CD14-positive monocyte (primary cell): ENCODE measurements around the gene FXYD6. TPM values are rescaled to one million over a fixed set of nuclear protein-coding genes. Genes with fewer than 3 reads are reported as not detected.

Experiments
- DNase-seq, 3 donors: peaks; one replicate each; pipeline ENCODE4 v3.0.0-alpha.2; 2011 to 2022
- H2AFZ ChIP-seq: 2 replicates; pipeline ENCODE4 v1.6.0; 2012; ENCODE audit warnings: mild to moderate bottlenecking, low read depth, low read length, inconsistent platforms; ENCODE audit not compliant: insufficient read depth, poor library complexity, severe bottlenecking
- H3K27ac ChIP-seq, 2 donors: 1 replicate in 1 of 2; 2 replicates in 1 of 2; pipeline ENCODE4 v1.5.1; 2012 to 2013; ENCODE audit warnings: low read length in 2 of 2, control low read depth in 1 of 2, inconsistent platforms in 1 of 2, low read depth in 1 of 2, mild to moderate bottlenecking in 1 of 2
- H3K27me3 ChIP-seq, 2 donors: one replicate each; pipeline versions ENCODE4 v1.6.0 to v1.6.1; 2011 to 2013; ENCODE audit warnings: low read length in 2 of 2; ENCODE audit not compliant: control insufficient read depth in 2 of 2, insufficient read depth in 2 of 2
- H3K36me3 ChIP-seq, 2 donors: replicated peaks in 1 of 2; 1 replicate in 1 of 2; 2 replicates in 1 of 2; pipeline versions ENCODE4 v1.5.1 to v1.6.1; 2012 to 2013; ENCODE audit warnings: low read length in 2 of 2, control low read depth in 1 of 2, inconsistent platforms in 1 of 2, mild to moderate bottlenecking in 1 of 2; ENCODE audit not compliant: insufficient read depth in 2 of 2, control insufficient read depth in 1 of 2
- H3K4me1 ChIP-seq, 2 donors: 1 replicate in 1 of 2; 2 replicates in 1 of 2; pipeline versions ENCODE4 v1.5.1 to v1.6.1; 2012 to 2013; ENCODE audit warnings: low read length in 2 of 2, control low read depth in 1 of 2, inconsistent platforms in 1 of 2, mild to moderate bottlenecking in 1 of 2, moderate library complexity in 1 of 2; ENCODE audit not compliant: insufficient read depth in 2 of 2, control insufficient read depth in 1 of 2
- H3K4me2 ChIP-seq: replicated peaks from 2 replicates; pipeline ENCODE3; 2012; ENCODE audit warnings: low read length, moderate library complexity, mild to moderate bottlenecking; ENCODE audit not compliant: poor library complexity, severe bottlenecking; ENCODE audit errors: extremely low read depth
- H3K4me3 ChIP-seq, 3 experiments: fragments of 200-600 bp in 1 of 3; sonication (generic) in 1 of 3; replicated peaks in 1 of 3; 1 replicate in 2 of 3; 2 replicates in 1 of 3; pipeline ENCODE4 v1.5.1; 2011 to 2013; ENCODE audit warnings: low read length in 3 of 3, mild to moderate bottlenecking in 3 of 3, control low read depth in 2 of 3, low read depth in 2 of 3, inconsistent platforms in 1 of 3, moderate library complexity in 1 of 3
- H3K79me2 ChIP-seq: 2 replicates; pipeline ENCODE4 v1.6.0; 2012; ENCODE audit warnings: mild to moderate bottlenecking, control low read depth, inconsistent platforms, low read length, moderate library complexity; ENCODE audit not compliant: insufficient read depth
- H3K9ac ChIP-seq: 2 replicates; pipeline ENCODE4 v1.6.0; 2017; ENCODE audit warnings: low read length, mild to moderate bottlenecking; ENCODE audit not compliant: insufficient read depth, poor library complexity, severe bottlenecking
- H3K9me3 ChIP-seq, 2 donors: replicated peaks in 1 of 2; 1 replicate in 1 of 2; 2 replicates in 1 of 2; pipeline versions ENCODE4 v1.5.1 to v1.6.1; 2012 to 2013; ENCODE audit warnings: low read length in 2 of 2, control low read depth in 1 of 2; ENCODE audit not compliant: control insufficient read depth in 1 of 2, insufficient read depth in 1 of 2
- H4K20me1 ChIP-seq: 2 replicates; pipeline ENCODE4 v1.6.0; 2012; ENCODE audit warnings: mild to moderate bottlenecking, low read length, control low read depth, moderate library complexity; ENCODE audit not compliant: insufficient read depth
- H3K27ac Mint-ChIP-seq, 7 donors: one replicate each; pipeline ENCODE4 v1.8.0; 2020; ENCODE audit warnings: mild to moderate bottlenecking in 7 of 7, mixed read lengths in 7 of 7, moderate library complexity in 6 of 7, inconsistent platforms in 2 of 7
- H3K27me3 Mint-ChIP-seq, 3 donors: one replicate each; pipeline ENCODE4 v1.8.0; 2021 to 2022; ENCODE audit warnings: low read depth in 3 of 3, mild to moderate bottlenecking in 3 of 3, mixed read lengths in 3 of 3, moderate library complexity in 3 of 3, inconsistent platforms in 1 of 3
- H3K36me3 Mint-ChIP-seq, 2 donors: one replicate each; pipeline ENCODE4 v1.8.0; 2020; ENCODE audit warnings: mixed read lengths in 2 of 2, inconsistent platforms in 1 of 2, mild to moderate bottlenecking in 1 of 2
- H3K4me1 Mint-ChIP-seq: one replicate; pipeline ENCODE4 v1.8.0; 2020; ENCODE audit warnings: mild to moderate bottlenecking, mixed read lengths
- H3K4me3 Mint-ChIP-seq, 2 donors: one replicate each; pipeline ENCODE4 v1.8.0; 2020; ENCODE audit warnings: mild to moderate bottlenecking in 2 of 2, mixed read lengths in 2 of 2, moderate library complexity in 1 of 2
- H3K9me3 Mint-ChIP-seq, 7 donors: one replicate each; pipeline ENCODE4 v1.8.0; 2020 to 2022; ENCODE audit warnings: mixed read lengths in 7 of 7, mild to moderate bottlenecking in 6 of 7, moderate library complexity in 6 of 7, inconsistent platforms in 2 of 7
- WGBS: methylation state at CpG from one replicate; pipeline ENCODE4 v1.1.5; 2013; ENCODE audit warnings: missing lambda C conversion rate; ENCODE audit not compliant: insufficient coverage; 5-methylcytosine and 5-hydroxymethylcytosine counted together
- intact Hi-C, 2 donors: fragments of 100-400 bp; cut with micrococcal nuclease; formaldehyde crosslinking; loops; one replicate each; pipeline versions ENCODE4 v1.15.0 to v1.15.1; 2023
- polyA plus RNA-seq, 3 donors: library from polyadenylated mRNA; depleted of rRNA in 1 of 3; unstranded in 2 of 3; stranded (reverse) in 1 of 3; fragments of 300-500 nt in 2 of 3; fragments of >200 nt in 1 of 3; fragmentation: Illumina TruSeq in 2 of 3; gene quantifications; 1 replicate in 2 of 3; 2 replicates in 1 of 3; pipeline ENCODE4 v1.2.3, GENCODE V29; 2012 to 2021
- TF ChIP-seq, protein P1 (sequence below): fragments of 200-600 bp; IDR thresholded peaks from one replicate; pipeline ENCODE4 v1.8.0; 2022; ENCODE audit warnings: antibody characterized with exemption, mild to moderate bottlenecking

FXYD6 gene
- polyA plus RNA-seq, 3 donors, result 36.4 to 52.1 (median 44.1) TPM

DNA sequence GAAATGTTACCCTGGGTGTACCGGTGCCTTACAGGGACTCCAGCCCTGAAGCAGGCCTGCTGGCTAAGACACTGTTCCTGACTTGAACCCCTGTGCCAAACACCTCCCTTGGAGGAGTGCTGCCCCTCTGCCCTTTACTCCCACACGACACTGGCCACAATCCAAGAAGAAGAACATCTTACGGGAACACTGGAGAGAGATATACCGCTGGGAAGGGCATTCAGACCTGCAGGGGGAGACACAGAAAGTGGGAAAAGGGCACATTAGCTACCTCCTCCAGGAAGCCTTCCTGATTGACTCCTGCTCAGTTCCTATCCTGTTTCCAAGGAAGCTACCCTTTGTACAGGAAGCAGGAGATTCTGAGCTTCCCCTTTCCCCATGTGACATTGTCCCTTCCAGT lies 34.1 kb upstream of the FXYD6 start:
- H3K4me1 Mint-ChIP-seq, result peaks cover 22% of the 10 kb centered on the region
- H3K36me3 Mint-ChIP-seq, result peaks cover 0 to 1% of the 10 kb centered on the region in 2 donors
- H3K79me2 ChIP-seq, result no peaks in the 10 kb centered on the region
- 100% methylated on average over 3 of the region's 4 CpGs for WGBS
- H3K27ac ChIP-seq, result no peak overlapping the region
- H3K4me3 ChIP-seq, result no peak overlapping the region
- no peak overlapping the region for H3K4me2 ChIP-seq
- intact Hi-C loops, result no loop called here
- no peak overlapping the region for H3K4me3 Mint-ChIP-seq
- no peak overlapping the region for H3K9ac ChIP-seq
- H3K27me3 ChIP-seq, result no peaks in the 10 kb centered on the region
- no peak for DNase-seq
- no peak overlapping the region for H3K27ac Mint-ChIP-seq
- H2AFZ ChIP-seq, result no peak overlapping the region
- no peaks in the 10 kb centered on the region for H3K9me3 Mint-ChIP-seq
- TF ChIP-seq, protein P1, sequence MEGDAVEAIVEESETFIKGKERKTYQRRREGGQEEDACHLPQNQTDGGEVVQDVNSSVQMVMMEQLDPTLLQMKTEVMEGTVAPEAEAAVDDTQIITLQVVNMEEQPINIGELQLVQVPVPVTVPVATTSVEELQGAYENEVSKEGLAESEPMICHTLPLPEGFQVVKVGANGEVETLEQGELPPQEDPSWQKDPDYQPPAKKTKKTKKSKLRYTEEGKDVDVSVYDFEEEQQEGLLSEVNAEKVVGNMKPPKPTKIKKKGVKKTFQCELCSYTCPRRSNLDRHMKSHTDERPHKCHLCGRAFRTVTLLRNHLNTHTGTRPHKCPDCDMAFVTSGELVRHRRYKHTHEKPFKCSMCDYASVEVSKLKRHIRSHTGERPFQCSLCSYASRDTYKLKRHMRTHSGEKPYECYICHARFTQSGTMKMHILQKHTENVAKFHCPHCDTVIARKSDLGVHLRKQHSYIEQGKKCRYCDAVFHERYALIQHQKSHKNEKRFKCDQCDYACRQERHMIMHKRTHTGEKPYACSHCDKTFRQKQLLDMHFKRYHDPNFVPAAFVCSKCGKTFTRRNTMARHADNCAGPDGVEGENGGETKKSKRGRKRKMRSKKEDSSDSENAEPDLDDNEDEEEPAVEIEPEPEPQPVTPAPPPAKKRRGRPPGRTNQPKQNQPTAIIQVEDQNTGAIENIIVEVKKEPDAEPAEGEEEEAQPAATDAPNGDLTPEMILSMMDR, result no peak
- no peaks in the 10 kb centered on the region for H3K9me3 ChIP-seq
- peaks cover 6 to 16% of the 10 kb centered on the region in 2 donors for H3K4me1 ChIP-seq
- peaks cover 2 to 7% (median 6%) of the 10 kb centered on the region in 3 donors for H3K27me3 Mint-ChIP-seq
- H3K36me3 ChIP-seq, result no peaks in the 10 kb centered on the region
- no peaks in the 10 kb centered on the region for H4K20me1 ChIP-seq

DNA sequence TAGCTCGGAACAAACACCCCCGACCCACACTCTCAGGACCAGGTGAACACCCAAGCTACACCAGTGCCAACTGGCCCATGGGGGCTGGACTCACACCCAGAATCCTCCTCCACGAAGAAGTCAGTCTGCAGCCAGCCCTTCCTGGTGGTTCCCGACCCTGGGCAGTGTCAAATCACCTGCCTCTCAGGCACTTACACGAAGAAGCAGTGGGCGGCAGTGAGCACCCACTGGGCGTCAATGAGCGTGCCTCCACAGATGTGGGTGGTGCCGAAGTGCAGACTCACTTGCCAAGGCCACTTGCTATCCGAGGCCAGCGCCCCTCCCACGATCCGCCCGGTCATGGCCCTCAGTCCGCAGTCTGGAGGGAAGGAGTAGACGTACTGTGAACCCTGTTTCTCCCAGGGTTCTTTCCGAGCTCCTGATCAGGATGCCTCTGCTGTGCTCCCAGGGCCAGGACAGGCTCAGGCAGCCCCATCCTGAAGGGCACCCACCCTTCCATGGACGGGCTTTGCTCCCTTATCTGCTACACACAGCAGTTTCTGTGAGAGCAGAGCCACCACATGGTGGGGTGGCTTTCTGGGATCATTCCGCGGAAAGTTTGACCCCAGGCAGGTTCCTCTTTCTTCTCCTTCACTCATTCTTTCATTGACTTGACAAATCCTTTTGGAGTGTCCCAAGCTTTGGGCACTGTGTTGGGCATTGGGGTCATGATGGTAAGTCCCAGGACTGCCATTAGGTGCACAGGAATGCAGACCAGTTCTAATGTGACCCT lies 33.3 kb upstream of the FXYD6 start:
- Histone ChIP-seq H3K27ac (no peak overlapping the region), H2AFZ (no peak overlapping the region), H3K4me3 (no peak overlapping the region), H3K79me2 (no peaks in the 10 kb centered on the region), H3K4me1 (peaks cover 6 to 16% of the 10 kb centered on the region in 2 donors), H3K9ac (no peak overlapping the region), H3K9me3 (no peaks in the 10 kb centered on the region), H3K4me2 (no peak overlapping the region), H3K36me3 (no peaks in the 10 kb centered on the region), H3K27me3 (no peaks in the 10 kb centered on the region), H4K20me1 (no peaks in the 10 kb centered on the region)
- no peak overlapping the region for H3K4me3 Mint-ChIP-seq
- peaks cover 1 to 7% (median 7%) of the 10 kb centered on the region in 3 donors for H3K27me3 Mint-ChIP-seq
- no peak overlapping the region for H3K27ac Mint-ChIP-seq
- WGBS, result 98% methylated on average over 9 of the region's 20 CpGs
- H3K9me3 Mint-ChIP-seq, result no peaks in the 10 kb centered on the region
- intact Hi-C loops, result loop anchor here in 1 of 2 donors (10.0 kb wide), 1 partner anchor 55 kb away; no protein-coding TSS in a partner anchor
- TF ChIP-seq, protein P1, result no peak
- peaks cover 17% of the 10 kb centered on the region for H3K4me1 Mint-ChIP-seq
- H3K36me3 Mint-ChIP-seq, result peaks cover 0 to 1% of the 10 kb centered on the region in 2 donors
- no peak for DNase-seq
